ENCODE measurements around the gene TMED5.

DNA sequence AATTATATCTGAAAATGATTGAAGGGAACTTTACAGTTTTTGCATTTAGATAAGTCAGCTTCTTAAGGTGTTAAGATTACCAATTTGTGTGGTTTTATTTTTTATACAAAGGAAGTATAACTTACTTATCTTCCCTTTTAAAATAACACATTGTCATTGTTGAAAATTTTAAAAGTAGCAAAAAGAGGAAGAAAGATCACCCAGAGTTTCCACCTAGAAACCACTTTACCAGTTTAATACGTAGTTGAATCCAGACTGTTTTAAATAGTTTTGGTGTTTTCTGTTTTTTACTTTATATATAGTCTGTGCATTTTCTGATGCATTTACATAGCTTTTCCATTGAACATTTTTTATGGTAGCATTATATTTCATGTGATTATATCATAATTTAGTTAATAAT is 6.5 kb upstream of the TMED5 start:
- TF ChIP-seq, protein P1, sequence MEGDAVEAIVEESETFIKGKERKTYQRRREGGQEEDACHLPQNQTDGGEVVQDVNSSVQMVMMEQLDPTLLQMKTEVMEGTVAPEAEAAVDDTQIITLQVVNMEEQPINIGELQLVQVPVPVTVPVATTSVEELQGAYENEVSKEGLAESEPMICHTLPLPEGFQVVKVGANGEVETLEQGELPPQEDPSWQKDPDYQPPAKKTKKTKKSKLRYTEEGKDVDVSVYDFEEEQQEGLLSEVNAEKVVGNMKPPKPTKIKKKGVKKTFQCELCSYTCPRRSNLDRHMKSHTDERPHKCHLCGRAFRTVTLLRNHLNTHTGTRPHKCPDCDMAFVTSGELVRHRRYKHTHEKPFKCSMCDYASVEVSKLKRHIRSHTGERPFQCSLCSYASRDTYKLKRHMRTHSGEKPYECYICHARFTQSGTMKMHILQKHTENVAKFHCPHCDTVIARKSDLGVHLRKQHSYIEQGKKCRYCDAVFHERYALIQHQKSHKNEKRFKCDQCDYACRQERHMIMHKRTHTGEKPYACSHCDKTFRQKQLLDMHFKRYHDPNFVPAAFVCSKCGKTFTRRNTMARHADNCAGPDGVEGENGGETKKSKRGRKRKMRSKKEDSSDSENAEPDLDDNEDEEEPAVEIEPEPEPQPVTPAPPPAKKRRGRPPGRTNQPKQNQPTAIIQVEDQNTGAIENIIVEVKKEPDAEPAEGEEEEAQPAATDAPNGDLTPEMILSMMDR (IDR thresholded peaks at IDR 0.05; ENCODE audit: insufficient read depth, low read length), result no peak
- no peak for TF ChIP-seq POLR2AphosphoS5 (IDR thresholded peaks at IDR 0.05; ENCODE audit: low read depth)
